GM12873 (cell line): ENCODE measurements around the gene ARHGAP44.
A peak's percentile ranks its signal among the peaks of the same experiment; 100 is the strongest.

ENCODE experiments used
- TF ChIP-seq, protein P1 (sequence below): IDR thresholded peaks from 2 replicates; pipeline ENCODE4 v1.5.1; 2012; ENCODE audit warnings: low read depth, mild to moderate bottlenecking, moderate library complexity, low read length, control low read depth; ENCODE audit not compliant: insufficient read depth; ENCODE audit errors: missing control alignments

Gene ARHGAP44

DNA sequence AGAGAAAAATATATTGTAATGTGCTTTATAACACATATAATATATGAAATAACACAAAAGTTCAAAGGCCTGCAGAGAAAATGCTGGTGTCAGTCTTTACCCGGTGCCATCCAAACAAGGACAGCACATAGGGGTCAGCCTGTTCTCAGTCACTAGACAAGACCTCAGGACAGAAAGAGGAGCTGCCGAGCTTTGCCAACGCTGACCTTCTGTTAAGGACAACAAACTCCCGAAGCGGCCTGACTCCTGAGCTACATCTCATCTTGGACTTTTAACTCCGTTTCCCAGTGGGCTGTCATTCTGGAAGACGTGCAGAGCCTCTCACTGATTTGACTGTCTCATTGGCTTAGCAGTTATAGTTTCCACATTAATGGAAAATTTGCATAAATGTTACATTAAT, 221.7 kb downstream of the ARHGAP44 start:
- TF ChIP-seq, protein P1, sequence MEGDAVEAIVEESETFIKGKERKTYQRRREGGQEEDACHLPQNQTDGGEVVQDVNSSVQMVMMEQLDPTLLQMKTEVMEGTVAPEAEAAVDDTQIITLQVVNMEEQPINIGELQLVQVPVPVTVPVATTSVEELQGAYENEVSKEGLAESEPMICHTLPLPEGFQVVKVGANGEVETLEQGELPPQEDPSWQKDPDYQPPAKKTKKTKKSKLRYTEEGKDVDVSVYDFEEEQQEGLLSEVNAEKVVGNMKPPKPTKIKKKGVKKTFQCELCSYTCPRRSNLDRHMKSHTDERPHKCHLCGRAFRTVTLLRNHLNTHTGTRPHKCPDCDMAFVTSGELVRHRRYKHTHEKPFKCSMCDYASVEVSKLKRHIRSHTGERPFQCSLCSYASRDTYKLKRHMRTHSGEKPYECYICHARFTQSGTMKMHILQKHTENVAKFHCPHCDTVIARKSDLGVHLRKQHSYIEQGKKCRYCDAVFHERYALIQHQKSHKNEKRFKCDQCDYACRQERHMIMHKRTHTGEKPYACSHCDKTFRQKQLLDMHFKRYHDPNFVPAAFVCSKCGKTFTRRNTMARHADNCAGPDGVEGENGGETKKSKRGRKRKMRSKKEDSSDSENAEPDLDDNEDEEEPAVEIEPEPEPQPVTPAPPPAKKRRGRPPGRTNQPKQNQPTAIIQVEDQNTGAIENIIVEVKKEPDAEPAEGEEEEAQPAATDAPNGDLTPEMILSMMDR: no peak

DNA sequence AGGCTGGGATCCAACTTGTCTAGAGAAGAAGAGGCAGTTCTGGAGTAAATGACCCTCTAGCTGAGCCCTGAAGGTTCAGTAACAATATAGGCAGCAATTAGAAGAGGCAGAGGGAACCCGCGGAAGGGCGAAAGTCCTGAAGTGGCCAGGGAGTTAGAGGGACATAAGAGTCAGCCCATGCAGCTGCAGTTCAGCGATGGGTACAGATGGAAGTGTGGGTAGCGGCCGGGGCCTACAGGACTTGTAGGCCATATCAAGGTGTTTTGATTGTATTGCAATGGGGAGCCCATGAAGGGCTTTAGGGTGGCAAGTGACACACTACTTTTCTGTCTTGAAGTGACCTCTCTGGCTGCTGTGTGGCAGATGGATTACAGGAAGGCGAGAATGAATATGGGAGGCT, 225.5 kb downstream of the ARHGAP44 start:
- TF ChIP-seq, protein P1: no peak

DNA sequence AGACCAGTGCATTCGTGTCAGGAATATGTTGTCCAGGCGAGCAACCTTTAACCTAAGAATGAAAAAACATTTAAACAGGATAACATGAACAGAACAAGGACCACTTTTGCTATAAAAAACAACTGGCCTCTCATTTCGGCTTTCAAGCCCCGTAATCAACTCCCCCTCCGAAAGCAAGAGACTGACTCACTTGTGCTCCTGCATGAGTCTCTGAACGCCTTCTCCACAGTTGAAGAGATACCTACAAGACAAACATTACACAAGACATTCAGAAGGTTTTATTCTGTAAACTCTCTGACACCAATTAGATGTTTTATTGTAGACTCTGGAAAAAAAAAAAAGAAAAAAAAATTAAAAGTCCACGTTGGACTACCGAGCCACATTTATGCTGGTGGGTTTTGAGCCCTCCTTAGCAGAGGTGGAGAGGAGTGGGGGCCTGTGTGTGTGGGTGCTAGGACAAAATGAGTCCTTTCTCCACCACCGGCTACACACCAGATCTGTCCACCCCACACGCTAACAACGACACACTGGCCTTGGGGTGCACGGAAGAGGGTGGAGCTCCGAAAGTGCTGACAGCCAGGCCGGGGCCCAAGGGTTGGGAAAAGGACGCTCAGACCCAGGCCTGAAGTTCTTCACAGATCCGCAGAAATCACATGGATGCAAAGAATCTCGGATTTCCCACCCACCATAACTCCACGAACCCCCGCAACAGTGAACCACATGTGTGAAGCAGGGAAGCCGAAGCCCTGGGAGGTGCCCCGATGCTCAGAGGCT, 227.8 kb downstream of the ARHGAP44 start:
- TF ChIP-seq, protein P1: no peak

DNA sequence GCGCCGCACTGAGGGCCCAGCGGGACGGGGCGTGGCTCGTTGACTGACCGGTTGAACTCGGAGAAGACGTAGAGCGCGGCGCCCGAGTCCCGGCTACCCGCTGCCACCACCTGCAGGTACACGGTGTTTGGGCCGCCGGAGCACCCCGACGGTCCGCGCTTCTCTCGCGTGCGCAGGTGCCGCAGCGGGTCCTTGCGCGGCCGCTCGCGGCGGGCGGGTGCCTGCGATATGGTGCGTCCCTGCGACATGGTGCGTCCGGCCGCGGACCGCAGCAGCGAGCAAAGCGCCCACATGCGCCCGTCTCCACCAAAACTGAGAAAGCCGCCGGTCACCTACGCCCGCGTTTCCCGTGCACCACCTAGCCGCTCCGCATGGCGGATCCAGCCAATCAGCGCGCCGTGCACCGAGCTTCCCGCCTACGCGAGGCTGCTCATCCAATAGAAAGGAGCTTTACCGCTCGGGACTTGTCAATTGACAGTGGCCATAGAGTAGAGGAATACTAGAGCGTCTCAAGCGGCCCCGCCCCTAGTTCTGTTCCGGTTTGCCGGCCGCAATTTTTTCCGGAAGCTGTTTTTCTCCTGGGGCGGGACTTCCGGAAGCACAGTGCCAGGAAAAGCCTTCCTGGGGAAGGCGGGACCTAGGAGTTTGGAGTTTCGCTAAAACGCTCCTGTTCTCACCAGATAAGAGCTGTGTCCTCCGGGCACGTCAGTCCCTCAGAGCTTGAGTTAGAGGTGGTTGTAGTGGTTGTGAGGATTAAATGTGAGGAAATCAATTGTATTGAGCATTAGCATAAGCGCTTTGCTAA, 228.6 kb downstream of the ARHGAP44 start, which contains the start of gene ELAC2:
Gene ELAC2 (minus strand): TSS at position 373 of the 805 bp plus-strand sequence. CDS start 80 bp downstream, at position 293.
- TF ChIP-seq, protein P1: peak; percentile 14

DNA sequence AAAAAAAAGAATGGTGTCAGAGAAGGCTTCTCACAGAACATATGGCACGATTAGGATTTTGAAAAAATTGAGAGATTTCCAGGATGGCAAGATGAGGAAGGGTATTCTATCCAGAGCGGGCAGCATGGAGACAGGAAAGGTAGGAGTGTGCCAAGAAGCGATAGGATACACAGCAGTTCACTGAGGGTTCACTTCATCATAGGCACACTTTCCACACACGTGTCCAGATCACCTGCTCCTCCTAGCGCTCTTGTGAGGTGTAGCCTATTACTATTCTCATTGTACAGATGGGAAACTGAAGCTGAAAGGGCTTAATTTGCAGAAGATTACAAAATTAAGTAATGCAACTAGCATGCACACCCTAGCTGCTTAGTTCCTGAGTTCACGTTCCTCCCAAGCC, 234.7 kb downstream of the ARHGAP44 start:
- TF ChIP-seq, protein P1: no peak

DNA sequence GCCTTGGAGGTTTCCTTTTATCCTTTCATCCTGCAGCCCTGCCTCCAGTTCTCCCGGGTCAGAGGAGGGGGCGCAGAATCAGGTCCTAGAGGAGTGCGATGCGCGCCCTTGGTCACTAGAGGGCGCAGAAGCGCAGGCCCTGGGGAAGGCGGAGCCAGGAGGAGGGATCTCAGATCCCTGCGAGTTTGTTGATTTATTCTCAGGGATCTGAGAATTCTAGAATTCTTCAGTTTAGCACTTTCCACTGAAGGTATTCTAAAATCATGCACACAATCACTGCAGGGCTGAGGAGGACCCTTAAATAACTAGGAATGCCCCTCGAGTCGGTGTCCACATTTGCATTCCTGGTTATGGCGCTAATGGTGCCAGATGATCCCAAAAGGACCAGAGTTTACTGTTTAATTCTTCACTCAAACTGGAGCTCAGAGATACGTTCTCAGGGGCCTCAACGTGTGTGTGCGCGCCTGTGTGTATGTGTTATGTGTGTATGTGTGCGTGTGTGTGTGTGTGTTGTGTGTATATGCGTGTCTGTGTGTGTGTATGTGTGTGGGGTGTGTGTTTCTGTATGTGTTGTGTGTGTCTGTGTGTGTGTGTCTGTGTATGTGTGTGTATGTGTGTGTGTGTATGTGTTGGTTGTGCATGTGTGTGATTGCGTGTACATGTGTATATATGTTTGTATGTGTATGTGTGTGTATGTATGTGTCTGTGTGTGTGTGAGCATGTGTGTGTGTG, 235.4 kb downstream of the ARHGAP44 start:
- TF ChIP-seq, protein P1: peak; percentile 97

DNA sequence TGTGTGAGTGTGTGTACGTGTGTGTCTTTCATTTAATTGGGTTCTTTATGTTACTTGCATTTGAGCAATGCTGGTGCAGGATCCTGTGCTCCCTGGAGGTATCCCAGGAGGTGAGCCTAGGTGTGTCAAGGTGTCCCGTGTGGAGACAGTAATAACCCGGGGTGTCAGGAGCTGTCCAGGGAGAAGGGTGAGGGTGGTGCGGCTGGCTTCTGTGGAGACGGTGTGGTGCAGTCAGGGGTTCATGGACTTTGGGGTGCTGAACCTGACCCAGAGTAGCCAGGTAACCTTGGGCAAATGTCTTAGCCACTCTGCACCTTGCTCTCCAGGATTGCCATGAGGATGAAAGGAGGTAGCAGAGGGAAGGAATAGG, 235.9 kb downstream of the ARHGAP44 start:
- TF ChIP-seq, protein P1: no peak
